Measurements from ENCODE around the gene DDHD1. TPM values are rescaled to one million over a fixed set of nuclear protein-coding genes. Genes with fewer than 3 reads are reported as not detected.
"Not testable (repeated sequence)": the region's sequence is repeated elsewhere in the genome, so short reads cannot be mapped to it uniquely, and the experiment has no call there.

The DDHD1 gene
- total RNA-seq, 1 donor from 2014 or later: 3.3 TPM

- DNase-seq (ENCODE audit: low spot score) (peak; percentile 64), ATAC-seq (peak; percentile 55)
Measured at GRCh38 chr14:53152184-53152886, 788 bp downstream of the DDHD1 start.

DNA sequence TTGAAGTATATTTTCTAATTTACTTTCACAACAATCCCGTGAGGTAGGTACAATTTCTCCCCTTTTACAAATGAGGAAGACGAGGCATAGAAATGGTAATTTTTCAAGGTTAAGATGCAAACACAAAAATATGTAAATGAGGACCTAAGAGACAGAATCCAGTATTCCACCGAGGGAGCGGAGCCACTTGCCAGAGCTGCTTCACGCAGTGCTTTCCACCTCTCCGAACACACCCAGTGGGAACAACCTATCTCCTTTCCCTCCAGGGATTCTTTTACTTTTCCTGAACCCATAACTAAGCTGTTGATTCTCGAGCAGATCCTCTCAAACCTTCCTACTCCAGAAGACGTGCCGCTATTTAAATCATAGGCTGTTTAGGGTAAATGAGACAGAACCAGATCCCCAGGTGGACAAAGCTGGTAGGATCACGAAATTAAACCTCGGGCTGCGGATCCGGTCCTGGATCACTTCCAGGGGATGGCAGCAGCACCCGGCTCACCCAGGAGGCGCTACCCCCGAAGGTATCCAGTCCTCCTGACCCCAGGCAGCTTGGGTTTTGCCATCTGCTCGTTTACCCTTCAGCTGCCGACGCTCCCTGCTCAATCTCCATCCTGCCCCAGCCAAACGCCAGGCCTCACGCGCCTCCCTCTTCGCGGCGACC lies 1.5 kb downstream of the DDHD1 start:
- DNase-seq (ENCODE audit: low spot score) (no peak), ATAC-seq (peak; percentile 61)

GRCh38 chr14:53149668-53150316 lies 3.3 kb downstream of the DDHD1 start:
- DNase-seq (ENCODE audit: low spot score) (no peak), ATAC-seq (no peak)

- no peak for ATAC-seq
Measured at GRCh38 chr14:53148671-53149070, 4.5 kb downstream of the DDHD1 start.

GRCh38 chr14:53147893-53148292 lies 5.2 kb downstream of the DDHD1 start:
- ATAC-seq (no peak), DNase-seq (ENCODE audit: low spot score) (no peak)

More at GRCh38 chr14:53148671-53149070, 4.5 kb downstream of the DDHD1 start:
- DNase-seq (ENCODE audit: low spot score): no peak

GRCh38 chr14:53147208-53147607 lies 5.9 kb downstream of the DDHD1 start:
- ATAC-seq (no peak), DNase-seq (ENCODE audit: low spot score) (no peak)

DNA sequence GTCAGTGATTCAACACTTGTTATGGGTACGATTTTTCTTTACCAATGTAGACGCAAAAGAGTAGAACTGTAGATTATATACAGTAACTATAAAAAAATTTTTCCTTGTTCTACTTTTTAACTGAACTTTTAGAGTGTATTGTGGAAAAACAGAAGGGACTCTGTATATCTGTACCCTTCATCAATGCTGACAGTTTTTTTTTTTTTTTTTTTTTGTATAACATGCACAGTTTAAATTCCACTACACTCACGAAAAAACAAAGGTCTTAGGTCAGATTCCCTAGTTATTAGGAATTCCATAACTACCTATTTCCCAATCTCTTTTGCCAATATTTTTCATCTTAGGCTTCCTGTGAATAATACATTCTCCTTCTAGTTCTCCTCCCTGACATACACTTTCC lies 6.4 kb downstream of the DDHD1 start:
- no peak for ATAC-seq
- no peak for DNase-seq (ENCODE audit: low spot score)

DNA sequence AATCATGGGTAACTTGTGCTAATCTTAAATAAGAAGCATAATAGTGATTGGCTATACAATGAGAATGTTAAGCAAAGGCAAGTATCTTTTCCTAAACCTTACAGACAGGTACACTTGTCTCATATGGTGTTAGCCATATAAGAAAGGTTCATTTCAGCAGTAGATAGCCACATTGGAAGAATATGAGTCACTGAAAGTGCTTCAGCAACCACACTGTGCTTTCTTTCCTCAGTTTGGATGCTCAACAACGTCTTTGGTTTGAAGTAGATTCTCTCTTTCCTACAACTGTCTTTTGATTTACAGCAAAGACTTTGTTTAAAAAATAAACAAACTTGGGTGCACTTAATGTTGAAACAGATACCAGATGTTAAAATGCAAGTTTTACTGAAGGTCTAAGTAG lies 8.9 kb downstream of the DDHD1 start:
- DNase-seq (ENCODE audit: low spot score): no peak
- ATAC-seq: no peak

DNA sequence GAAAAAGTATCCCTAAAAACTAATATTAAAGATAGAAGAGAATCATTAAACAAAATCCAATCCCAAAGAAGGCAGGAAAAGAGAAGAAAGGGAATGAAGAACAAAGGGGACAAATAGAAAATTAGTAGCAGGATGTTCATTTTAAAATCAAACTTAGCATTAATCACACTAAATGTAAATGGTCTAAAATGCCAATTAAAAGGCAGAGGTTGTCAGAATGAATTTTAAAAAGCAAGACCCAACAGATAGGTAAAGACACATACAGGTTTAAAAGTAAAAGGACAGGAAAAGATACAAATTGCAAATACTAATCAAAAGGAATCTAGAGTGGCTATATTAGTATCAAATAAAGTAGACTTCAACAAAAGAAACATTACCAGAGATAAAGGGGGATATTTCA lies 12.5 kb downstream of the DDHD1 start:
- DNase-seq (ENCODE audit: low spot score) (no peak), ATAC-seq (no peak)

DNA sequence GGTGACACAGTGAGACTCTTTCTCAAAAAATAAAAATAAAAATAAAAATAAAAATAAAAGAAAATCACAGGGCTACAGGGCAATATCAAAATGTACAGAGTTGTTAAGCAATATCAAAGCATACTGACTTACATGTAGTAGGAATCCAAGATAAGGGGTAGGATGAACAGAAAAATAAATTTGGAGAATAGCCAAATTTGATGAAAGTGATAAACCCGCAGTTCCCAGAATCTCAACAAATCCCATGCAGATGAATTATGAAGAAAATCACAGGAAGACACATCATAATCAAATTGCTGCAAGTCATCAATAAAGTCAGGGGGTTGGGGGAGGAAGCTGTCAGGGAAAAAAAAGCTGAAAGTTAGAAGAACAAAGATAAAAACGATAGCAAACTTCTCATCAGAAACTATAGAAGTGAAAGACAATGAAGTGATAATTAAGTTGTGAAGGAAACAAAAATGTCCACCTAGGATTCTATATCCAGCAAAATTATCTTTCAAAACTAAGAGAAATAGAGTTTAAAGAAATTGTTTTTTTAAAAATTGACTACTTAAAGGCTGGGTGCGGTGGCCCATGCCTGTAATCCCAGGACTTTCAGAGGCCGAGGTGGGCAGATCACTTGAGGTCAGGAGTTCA lies 15.4 kb downstream of the DDHD1 start:
- ATAC-seq (no peak), DNase-seq (ENCODE audit: low spot score) (no peak)

DNA sequence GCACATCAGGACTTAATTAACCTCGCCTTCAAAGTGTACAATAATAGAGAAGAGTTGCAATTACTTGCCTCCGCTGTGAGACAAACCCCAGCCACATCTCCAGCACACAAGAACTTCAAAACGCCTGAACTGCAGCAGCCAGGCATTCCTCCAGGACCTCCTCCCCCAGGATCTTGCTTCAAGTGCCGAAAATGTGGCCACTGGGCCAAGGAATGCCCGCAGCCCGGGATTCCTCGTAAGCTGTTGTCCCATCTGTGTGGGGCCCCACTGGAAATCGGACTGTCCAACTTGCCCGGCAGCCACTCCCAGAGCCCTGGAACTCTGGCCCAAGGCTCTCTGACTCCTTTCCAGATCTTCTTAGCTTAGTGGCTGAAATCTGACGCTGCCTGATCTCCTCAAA lies 22.6 kb downstream of the DDHD1 start:
- ATAC-seq: not testable (repeated sequence)

DNA sequence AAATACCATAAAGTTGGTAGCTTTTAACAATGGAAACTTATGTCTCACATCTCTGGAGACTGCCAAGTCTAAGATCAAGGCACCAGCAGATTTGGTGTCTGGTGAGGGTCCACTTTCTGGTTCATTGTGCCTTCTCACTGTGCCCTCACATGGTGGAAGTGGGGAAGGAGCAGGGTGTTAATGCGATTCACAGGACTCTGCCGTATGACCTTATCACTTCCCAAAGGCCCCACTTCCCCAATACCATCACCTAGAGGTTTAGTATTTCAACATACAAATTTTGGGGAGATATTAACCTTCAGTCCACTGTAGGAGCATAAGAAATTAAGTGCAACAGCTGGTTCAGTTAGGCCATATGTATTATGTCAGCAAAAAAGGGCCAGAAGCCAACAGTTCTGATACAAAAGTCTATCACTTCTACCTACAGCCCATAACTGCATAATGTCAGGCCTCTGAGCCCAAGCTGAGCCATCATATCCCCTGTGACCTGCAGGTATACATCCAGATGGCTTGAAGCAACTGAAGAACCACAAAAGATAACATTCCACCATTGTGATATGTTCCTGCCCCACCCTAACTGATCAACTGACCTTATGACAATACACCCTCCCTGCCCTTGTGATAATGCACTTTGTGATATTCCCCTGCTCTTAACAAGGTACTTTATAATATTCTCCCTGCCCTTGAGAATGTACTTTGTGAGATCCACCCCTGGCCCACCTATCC lies 24.7 kb downstream of the DDHD1 start:
- ATAC-seq (no peak), DNase-seq (ENCODE audit: low spot score) (no peak)

More for the DNA sequence above, 22.6 kb downstream of the DDHD1 start:
- not testable (repeated sequence) for DNase-seq (ENCODE audit: low spot score)

DNA sequence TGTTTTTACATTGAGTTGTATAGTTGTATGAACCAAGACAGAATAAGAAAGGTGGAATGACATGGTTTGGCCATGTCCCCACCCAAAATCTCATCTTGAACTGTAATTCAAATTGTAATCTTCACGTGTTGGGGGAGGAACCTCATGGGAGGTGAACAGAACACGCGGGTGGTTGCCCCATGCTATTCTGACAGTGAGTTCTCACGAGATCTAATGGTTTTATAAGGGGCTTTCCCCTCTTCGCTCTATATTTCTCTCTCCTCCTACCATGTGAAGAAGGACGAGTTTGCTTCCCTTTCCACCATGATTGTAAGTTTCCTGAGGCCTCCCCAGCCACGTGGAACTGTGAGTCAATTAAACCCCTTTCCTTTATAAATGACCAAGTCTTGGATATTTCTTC lies 25.3 kb downstream of the DDHD1 start:
- DNase-seq (ENCODE audit: low spot score): no peak
- no peak for ATAC-seq

- DNase-seq (ENCODE audit: low spot score) (no peak), ATAC-seq (peak; percentile 36)
Measured at GRCh38 chr14:53127151-53127550, 26.0 kb downstream of the DDHD1 start.

DNA sequence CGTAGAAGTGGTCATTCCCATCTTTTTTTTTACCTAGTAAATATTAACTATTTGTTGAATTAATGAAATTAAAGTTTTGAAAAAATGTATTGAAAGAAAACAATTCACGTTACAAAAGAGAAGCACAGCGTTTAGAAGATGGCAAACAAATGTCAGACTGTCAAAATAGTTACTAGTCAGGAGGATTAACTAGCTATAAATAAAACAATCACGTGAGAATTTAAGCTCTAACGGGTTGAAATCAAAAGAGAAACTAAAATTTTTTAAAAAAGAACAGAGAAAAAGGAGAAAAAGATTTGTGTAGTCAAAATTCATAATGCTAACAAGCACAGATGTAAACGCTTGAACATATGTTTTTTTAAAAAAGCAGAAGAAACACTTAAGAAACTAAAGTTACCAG lies 26.4 kb downstream of the DDHD1 start:
- ATAC-seq (no peak), DNase-seq (ENCODE audit: low spot score) (no peak)

DNA sequence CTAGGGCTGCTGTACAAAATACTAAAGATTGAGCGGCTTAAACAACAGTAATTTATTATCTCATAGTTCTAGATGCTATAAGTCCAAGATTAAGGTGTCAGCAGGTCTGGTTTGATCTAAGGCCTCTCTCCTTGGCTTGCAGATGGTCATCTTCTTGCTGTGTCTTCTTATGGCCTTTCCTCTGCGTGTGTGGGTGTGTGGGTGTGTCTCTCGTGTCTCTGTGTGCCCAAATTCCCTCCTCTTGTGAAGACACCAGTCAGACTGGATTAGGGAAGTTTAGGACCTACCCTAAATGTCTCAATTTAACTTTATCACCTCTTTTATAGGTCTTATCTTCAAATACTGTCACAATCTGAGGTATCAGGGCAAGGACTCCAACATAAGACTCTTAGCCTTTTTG lies 28.3 kb downstream of the DDHD1 start:
- ATAC-seq (no peak), DNase-seq (ENCODE audit: low spot score) (no peak)

GRCh38 chr14:53121419-53121818 lies 31.7 kb downstream of the DDHD1 start:
- ATAC-seq; DNase-seq (ENCODE audit: low spot score): not testable (repeated sequence)

GRCh38 chr14:53117479-53117878 lies 35.6 kb downstream of the DDHD1 start:
- ATAC-seq; DNase-seq (ENCODE audit: low spot score): not testable (repeated sequence)

- ATAC-seq (no peak), DNase-seq (ENCODE audit: low spot score) (no peak)
Measured at GRCh38 chr14:53113989-53114388, 39.1 kb downstream of the DDHD1 start.

DNA sequence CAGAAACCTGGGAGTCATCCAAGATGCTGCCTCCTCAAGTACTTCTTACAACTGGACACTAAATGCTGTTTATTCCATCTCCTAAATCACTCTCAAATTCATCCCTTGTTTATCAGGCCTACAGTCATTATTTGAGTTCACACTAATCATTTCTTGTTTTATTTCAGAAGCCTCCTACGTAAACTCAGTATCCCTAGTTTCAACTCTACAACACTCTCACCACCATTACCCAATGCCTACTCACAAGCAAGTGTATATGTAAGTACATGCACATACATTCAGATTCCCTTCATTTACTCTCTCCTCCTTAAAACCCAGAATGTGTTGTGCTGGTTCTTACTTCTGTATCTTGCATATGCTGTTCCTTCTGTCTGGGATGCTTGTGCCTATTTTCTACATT lies 43.0 kb downstream of the DDHD1 start:
- DNase-seq (ENCODE audit: low spot score) (no peak), ATAC-seq (no peak)
